ENCODE data around the gene NBPF1.
"Not testable (repeated sequence)": the region's sequence is repeated elsewhere in the genome, so short reads cannot be mapped to it uniquely, and the experiment has no call there.

GRCh38 chr1:16525769-16526168, 87.6 kb downstream of the NBPF1 start:
- not testable (repeated sequence) for TF ChIP-seq EP300, CTCF, POLR2A (IDR thresholded peaks at IDR 0.05)
